Measurements from ENCODE around the gene SUMO2.
A peak's percentile ranks its signal among the peaks of the same experiment; 100 is the strongest.

SUMO2 gene

GRCh38 chr17:75153780-75154194, 29.0 kb downstream of the SUMO2 start:
- peak overlapping the region; percentile 63 for H3K4me3 ChIP-seq (ENCODE audit: low read depth, low read length)
- TF ChIP-seq CTCF (IDR thresholded peaks at IDR 0.05; ENCODE audit: borderline replicate concordance, insufficient read depth, low read depth, low read length): no peak

GRCh38 chr17:75152922-75153779, 29.6 kb downstream of the SUMO2 start:
- TF ChIP-seq CTCF (IDR thresholded peaks at IDR 0.05; ENCODE audit: borderline replicate concordance, insufficient read depth, low read depth, low read length): no peak
- H3K4me3 ChIP-seq (ENCODE audit: low read depth, low read length): peak overlapping the region; percentile 63

GRCh38 chr17:75152523-75152921, 30.2 kb downstream of the SUMO2 start:
- no peak for TF ChIP-seq CTCF (IDR thresholded peaks at IDR 0.05; ENCODE audit: borderline replicate concordance, insufficient read depth, low read depth, low read length)
- H3K4me3 ChIP-seq (ENCODE audit: low read depth, low read length): peak overlapping the region; percentile 63

- H3K4me3 ChIP-seq (ENCODE audit: low read depth, low read length): no peak overlapping the region
These were observed 30.8 kb downstream of the SUMO2 start for GRCh38 chr17:75151930-75152329.

GRCh38 chr17:75147878-75148546, 34.7 kb downstream of the SUMO2 start:
- H3K4me3 ChIP-seq (ENCODE audit: low read depth, low read length): no peak overlapping the region
- TF ChIP-seq CTCF (IDR thresholded peaks at IDR 0.05; ENCODE audit: borderline replicate concordance, insufficient read depth, low read depth, low read length): no peak

More at GRCh38 chr17:75151930-75152329, 30.8 kb downstream of the SUMO2 start:
- TF ChIP-seq CTCF (IDR thresholded peaks at IDR 0.05; ENCODE audit: borderline replicate concordance, insufficient read depth, low read depth, low read length): no peak

- H3K4me3 ChIP-seq (ENCODE audit: low read depth, low read length): no peak overlapping the region
- no peak for TF ChIP-seq CTCF (IDR thresholded peaks at IDR 0.05; ENCODE audit: borderline replicate concordance, insufficient read depth, low read depth, low read length)
These were observed 36.2 kb downstream of the SUMO2 start for GRCh38 chr17:75146592-75146991.
